SU-DHL-6 (cell line): Measurements from ENCODE around the gene ACRV1.

Source experiments
- H2AFZ ChIP-seq: fragments of 200-600 bp; sonication (generic); 2 replicates; pipeline ENCODE4 v1.6.1; 2014; ENCODE audit warnings: low read depth, mild to moderate bottlenecking, moderate library complexity, mixed read lengths, antibody characterized with exemption, low read length; ENCODE audit not compliant: severe bottlenecking
- H3F3A ChIP-seq: fragments of 200-600 bp; shearing (Covaris generic); 2 replicates; pipeline ENCODE4 v1.6.0; 2016; ENCODE audit warnings: antibody characterized with exemption, mild to moderate bottlenecking; ENCODE audit not compliant: insufficient read depth
- H3K27ac ChIP-seq: fragments of 200-600 bp; sonication (generic); 2 replicates; pipeline ENCODE4 v1.5.1; 2016; ENCODE audit warnings: low read depth, mild to moderate bottlenecking, low read length, moderate library complexity, mixed read lengths
- H3K27me3 ChIP-seq: fragments of 200-600 bp; sonication (generic), shearing (Covaris generic); 2 replicates; pipeline ENCODE4 v1.6.0; 2014; ENCODE audit warnings: mild to moderate bottlenecking, low read length
- H3K36me3 ChIP-seq: fragments of 200-600 bp; sonication (generic); 2 replicates; pipeline ENCODE4 v1.6.1; 2014; ENCODE audit warnings: mild to moderate bottlenecking, low read length, mixed read lengths
- H3K4me2 ChIP-seq: fragments of 300-600, 200-600 bp; shearing (Covaris generic), sonication (generic); 2 replicates; pipeline ENCODE4 v1.6.0; 2014; ENCODE audit warnings: low read length, low read depth, mild to moderate bottlenecking; ENCODE audit not compliant: poor library complexity, severe bottlenecking
- H3K4me3 ChIP-seq: fragments of 200-600 bp; sonication (generic); 2 replicates; pipeline ENCODE4 v1.5.1; 2014; ENCODE audit warnings: antibody characterized with exemption, low read length, mild to moderate bottlenecking, mixed read lengths; ENCODE audit not compliant: insufficient read depth, poor library complexity, severe bottlenecking
- H3K79me2 ChIP-seq: fragments of 200-600 bp; sonication (generic); 2 replicates; pipeline ENCODE4 v1.6.1; 2014; ENCODE audit warnings: mild to moderate bottlenecking, low read length, moderate library complexity; ENCODE audit not compliant: insufficient read depth
- H3K9ac ChIP-seq: fragments of 200-600 bp; sonication (generic); 2 replicates; pipeline ENCODE4 v1.7.0; 2014; ENCODE audit warnings: mild to moderate bottlenecking, low read length
- H3K9me2 ChIP-seq: fragments of 200-600 bp; sonication (generic); replicated peaks from 2 replicates; pipeline ENCODE4 v1.6.1; 2014; ENCODE audit warnings: low read length; ENCODE audit not compliant: insufficient read depth
- H3K9me3 ChIP-seq: fragments of 200-600 bp; sonication (generic); 2 replicates; pipeline ENCODE4 v1.6.1; 2014; ENCODE audit warnings: low read length, mixed read lengths; ENCODE audit not compliant: insufficient read depth
- H4K20me1 ChIP-seq: fragments of 200-600 bp; sonication (generic); 2 replicates; pipeline ENCODE4 v1.6.1; 2014; ENCODE audit warnings: low read depth, mild to moderate bottlenecking, antibody characterized with exemption, low read length, moderate library complexity, mixed read lengths
- CTCF ChIP-seq: fragments of 200-600 bp; sonication (generic); IDR thresholded peaks from one replicate; pipeline ENCODE4 v1.5.1; 2017; ENCODE audit warnings: antibody characterized with exemption, mild to moderate bottlenecking, low read length, moderate library complexity; ENCODE audit not compliant: insufficient read depth, poor library complexity, severe bottlenecking
- EZH2phosphoT487 ChIP-seq: fragments of 200-600 bp; sonication (generic), shearing (Covaris generic); conservative IDR thresholded peaks from 2 replicates; pipeline ENCODE4 v1.6.1; 2018; ENCODE audit warnings: mild to moderate bottlenecking, antibody characterized with exemption, low read length, moderate library complexity, mixed read lengths

Gene ACRV1

GRCh38 chr11:125623064-125623463 lies 57.6 kb downstream of the ACRV1 start:
- Histone ChIP-seq H3K9me3 (no peaks in the 10 kb centered on the region), H3K27ac (no peak overlapping the region), H3K4me2 (no peak overlapping the region), H3K9ac (no peak overlapping the region), H3K4me3 (no peak overlapping the region), H3K36me3 (peaks cover 8% of the 10 kb centered on the region; the same call in 1 of the 2 replicates), H4K20me1 (no peaks in the 10 kb centered on the region), H3K9me2 (no peaks in the 10 kb centered on the region), H3K27me3 (no peaks in the 10 kb centered on the region), H2AFZ (no peak overlapping the region), H3F3A (0 out of 2 replicates have a peak, but pooled peaks cover 5% of the 10 kb centered on the region), H3K79me2 (peaks cover 25% of the 10 kb centered on the region)
- TF ChIP-seq CTCF (no peak), EZH2phosphoT487 (no peak)

GRCh38 chr11:125621995-125622394 lies 58.7 kb downstream of the ACRV1 start:
- Histone ChIP-seq H3K9ac (no peak overlapping the region), H3K4me3 (no peak overlapping the region), H3K27me3 (no peaks in the 10 kb centered on the region), H4K20me1 (no peaks in the 10 kb centered on the region), H3F3A (0 out of 2 replicates have a peak, but pooled peaks cover 5% of the 10 kb centered on the region), H2AFZ (no peak overlapping the region), H3K79me2 (peaks cover 15% of the 10 kb centered on the region), H3K36me3 (peaks cover 2% of the 10 kb centered on the region; the same call in 1 of the 2 replicates), H3K9me2 (no peaks in the 10 kb centered on the region), H3K27ac (no peak overlapping the region), H3K9me3 (no peaks in the 10 kb centered on the region), H3K4me2 (no peak overlapping the region)
- no peak for TF ChIP-seq CTCF
- no peak for TF ChIP-seq EZH2phosphoT487
